GM19099 (cell line): ENCODE measurements around the gene PAX2.

Experiments used
- POLR2A ChIP-seq: IDR thresholded peaks from 3 replicates; pipeline ENCODE4 v1.6.1; 2011; ENCODE audit warnings: low read depth; ENCODE audit not compliant: insufficient read length; ENCODE audit errors: extremely low read depth

The PAX2 gene

DNA sequence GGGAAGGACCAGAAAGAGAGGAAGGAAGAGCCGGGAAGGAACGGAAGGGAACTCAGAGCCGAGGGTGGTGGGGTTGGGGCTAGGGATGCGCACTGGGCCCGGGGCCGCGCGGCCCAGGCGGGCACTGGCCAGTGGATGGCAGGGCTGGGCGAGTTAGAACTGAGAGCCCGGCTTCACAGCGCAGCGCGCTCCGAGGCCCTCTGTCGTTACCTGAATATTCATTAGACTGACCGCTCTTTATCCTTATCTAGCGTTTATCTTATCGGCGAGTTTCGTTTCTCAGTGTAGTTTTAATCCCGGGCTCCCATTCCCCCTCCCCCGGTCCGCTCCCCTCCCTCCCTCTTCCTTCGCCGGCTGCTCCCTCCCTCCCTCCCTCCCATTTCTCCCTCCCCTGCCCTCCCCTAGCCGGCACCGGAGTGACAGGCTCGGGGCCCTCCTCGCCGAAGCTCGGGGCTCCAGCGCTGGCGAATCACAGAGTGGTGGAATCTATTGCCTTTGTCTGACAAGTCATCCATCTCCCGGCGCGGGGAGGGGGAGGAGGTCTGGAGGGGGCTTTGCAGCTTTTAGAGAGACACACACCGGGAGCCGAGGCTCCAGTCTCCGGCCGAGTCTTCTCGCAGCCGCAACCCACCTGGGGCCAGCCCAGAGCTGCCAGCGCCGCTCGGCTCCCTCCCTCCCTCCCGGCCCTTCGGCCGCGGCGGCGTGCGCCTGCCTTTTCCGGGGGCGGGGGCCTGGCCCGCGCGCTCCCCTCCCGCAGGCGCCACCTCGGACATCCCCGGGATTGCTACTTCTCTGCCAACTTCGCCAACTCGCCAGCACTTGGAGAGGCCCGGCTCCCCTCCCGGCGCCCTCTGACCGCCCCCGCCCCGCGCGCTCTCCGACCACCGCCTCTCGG lies at the start of gene PAX2:
TSS of gene PAX2 (plus strand) at position 596 of the 895 bp plus-strand sequence. CDS start 679 bp downstream, outside the sequence.
- no peak for TF ChIP-seq POLR2A

DNA sequence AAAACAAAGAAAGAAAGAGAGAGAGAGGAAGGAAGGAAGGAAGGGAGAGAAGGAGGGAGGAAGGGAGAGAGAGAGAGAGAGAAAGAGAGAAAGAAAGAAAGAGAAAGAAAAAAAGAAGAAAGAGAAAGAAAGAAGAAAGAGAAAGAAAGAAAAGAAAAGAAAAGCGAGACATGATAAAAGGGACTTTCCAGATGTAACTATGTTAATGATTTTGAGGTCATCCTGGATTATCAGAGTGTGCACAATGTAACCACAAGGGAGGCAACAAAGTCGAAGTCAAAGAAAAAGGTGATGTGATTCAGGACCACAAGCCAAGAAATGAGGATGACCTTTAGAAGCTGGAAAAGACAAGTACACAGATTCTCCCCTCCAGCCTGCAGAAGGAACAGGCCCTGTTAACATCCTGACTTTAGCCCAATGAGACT lies 48.9 kb upstream of the PAX2 start:
- no peak for TF ChIP-seq POLR2A

DNA sequence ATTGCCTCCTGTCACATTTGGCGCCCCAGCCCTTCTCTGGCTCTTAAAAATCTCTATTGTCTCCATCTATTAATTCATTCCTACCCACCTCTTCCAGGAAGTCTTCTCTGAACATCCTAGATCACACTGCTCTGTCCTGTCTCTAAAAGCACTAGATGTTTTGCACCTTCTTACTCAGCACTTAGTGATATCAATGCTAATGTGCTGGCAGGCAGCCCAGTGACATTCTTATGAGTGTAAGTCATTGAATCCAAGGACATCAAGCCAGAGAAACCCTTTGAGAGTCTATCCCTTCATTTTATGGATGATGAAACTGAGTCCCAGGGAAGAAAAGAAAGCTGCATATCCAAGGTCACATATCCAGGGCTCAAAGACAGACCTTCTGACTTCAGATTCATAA lies 48.3 kb upstream of the PAX2 start:
- no peak for TF ChIP-seq POLR2A

DNA sequence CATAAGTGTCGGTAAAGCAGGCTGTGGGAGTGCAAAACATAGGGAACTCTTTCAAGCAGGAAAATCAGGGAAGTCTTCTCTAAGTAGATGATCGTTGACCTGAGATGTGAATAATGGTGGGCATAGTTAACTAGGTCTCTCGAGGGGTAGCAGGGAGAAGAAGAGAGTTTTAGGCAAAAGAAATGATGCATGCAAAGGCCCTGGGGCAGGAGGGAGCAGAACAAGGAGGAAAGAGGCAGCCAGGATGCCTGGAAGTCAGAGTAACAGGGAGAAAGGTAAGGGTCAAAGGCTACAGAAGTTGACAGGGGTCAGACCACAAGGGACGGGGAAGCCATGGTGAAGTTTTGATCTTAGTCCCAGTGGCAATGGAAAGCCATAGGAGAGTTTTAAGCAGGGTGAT lies 47.8 kb upstream of the PAX2 start:
- no peak for TF ChIP-seq POLR2A

DNA sequence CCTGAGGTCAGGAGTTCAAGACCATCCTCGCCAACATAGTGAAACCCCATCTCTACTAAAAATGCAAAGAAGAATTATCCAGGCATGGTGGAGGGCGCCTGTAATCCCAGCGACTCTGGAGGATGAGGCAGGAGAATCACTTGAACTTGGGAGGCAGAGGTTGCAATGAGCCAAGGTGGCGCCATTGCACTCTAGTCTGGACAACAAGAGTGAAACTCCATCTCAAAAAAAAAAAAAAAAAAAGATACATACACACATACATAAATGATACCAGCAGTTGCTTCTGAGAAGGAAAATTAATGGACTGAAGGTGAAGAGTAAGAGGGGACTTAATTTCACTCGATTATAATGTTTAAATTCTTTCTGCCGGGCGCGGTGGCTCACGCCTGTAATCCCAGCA lies 40.2 kb upstream of the PAX2 start:
- TF ChIP-seq POLR2A = no peak

DNA sequence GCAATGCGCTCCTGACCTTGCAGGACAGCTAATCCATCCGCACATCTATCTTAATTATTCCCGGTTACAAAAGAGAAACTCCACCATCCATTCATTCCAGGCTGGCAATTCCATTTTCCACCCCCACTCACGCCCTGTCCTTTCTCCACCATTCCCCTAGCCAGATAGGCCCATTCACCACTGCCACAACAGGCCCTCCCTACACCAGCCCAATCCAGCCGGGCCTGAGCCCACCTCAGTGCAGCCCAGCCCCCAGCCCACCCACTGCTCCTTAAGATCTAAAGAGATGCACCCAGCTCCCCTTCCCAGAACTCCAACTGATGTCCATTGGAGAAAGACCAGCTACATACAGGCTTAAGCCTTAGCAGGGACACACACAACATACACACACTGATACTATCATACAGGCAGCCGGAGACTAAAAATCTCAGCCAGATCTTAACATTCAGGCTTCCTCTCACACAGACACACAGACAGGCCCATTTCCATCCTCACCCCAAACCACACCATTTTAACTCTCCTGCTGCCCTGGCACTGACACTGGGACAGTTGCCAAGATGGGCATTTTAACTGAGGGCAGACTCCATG lies 38.0 kb upstream of the PAX2 start:
- TF ChIP-seq POLR2A = no peak

DNA sequence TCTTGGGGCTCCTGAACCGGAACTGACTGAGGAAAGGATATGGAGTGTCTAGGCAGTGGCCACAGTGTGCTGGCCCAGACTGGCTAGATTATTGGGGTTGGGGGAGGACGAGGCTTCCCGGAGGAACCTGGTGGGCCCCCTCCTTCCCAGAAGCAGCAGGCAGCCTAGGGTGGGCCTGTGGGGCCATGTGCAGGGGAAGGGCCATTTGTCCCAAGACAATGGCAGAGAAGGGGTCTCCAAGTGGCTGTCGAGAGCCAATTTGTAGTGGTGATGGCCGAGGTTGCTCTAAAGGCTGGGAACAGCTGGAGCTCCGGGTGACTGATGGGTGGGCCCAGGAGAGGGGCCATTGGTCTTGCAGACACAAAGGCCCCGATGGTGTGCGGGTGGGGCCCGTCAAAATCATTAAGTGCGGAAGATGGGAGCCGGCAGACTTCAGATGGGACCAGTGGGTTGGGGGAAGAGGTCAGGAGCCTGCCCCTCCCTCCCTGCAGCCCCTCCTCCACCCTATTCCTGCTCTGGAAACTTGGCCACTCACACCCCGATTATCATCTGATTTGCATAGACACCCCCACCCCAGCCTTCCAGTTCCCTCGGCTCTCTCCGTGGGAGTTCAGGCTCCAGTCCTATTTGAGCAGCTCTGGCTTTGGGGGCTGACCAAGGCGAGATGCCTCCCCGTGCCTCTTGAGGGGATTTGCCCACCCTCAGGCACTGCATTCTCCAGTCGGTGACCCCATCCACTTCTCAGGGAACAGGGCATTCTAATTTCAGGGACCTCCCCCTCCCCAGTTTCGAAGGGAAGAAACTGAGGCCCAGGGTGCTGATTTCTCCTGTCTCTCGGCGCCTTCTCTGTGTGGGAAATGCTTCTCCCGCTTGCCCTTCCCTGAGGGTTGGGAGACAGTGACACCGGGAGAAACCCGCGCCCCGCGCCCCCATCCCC lies 36.0 kb upstream of the PAX2 start:
- TF ChIP-seq POLR2A = no peak

DNA sequence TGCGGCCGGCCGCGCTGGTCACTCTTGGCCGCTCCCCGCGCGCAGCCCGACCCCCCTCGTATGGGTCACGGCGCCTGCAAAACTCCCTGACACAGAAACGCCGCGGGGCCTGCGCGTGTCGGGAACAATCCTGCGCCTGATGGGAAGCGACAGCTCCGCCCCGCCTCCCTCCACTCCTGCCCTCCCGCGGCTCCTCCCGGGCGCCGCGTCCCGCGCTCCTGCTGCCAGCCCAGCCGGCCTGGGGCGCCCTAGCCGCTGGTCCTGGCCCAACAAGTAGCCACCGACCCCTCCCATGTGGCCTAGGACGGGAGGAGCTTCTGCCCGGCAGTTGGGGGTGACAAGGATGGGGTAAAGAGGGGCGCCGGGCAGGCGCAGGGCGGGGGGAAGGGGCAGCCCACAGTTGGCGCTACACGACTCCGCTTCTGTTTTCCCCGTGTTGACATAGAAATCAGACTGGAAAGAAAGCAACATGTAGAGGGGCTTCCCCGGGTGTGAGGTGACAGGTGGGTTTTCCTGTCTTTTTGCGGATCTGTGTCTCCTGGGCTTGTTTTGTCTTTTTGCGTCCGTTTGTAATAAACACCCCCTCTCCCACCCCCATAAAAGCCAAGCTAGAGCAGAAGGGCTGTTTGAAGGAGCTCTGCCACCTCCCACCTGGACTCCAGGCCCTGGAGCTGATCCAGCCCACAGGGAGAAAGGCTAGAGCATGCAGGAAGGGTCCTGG lies 35.1 kb upstream of the PAX2 start:
- no peak for TF ChIP-seq POLR2A

DNA sequence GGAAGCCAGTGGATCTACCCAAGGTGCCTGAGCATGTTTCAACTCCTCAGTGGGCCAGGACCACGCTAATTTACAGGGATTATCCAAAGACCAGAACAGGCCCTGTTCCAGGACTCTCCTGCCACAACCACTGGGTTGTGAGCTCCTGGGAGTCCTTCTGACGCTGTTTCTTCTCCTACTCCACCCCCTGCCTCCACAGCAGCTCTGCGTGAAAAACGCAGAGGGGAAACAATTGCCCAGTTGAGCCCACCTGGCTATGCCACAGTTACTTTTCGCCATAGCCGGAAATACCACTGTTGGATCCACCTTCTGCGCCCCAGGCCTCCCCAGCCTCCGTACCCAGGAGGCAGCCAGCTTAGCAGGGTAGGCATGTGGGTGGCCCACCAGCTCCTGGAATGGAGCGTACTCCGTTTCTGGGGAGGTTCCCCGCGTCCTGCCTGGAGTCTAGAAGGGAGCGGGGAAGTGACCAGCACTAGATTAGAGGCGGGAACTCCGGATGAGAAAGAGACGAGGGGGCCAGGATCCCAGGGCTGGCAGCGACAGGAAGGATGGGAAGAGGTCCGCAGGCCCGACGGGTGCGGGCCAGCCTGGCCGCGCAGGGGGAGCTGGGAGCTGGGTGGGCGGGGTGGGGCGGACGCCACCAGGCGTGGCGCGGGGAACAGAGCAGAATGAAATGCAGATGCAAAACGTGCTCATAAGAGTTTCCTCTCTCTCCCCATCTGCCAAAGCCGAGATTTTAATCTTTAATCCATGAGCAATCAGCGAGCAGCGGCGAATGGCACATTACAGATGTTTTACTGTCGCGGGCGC lies 32.1 kb upstream of the PAX2 start:
- no peak for TF ChIP-seq POLR2A

DNA sequence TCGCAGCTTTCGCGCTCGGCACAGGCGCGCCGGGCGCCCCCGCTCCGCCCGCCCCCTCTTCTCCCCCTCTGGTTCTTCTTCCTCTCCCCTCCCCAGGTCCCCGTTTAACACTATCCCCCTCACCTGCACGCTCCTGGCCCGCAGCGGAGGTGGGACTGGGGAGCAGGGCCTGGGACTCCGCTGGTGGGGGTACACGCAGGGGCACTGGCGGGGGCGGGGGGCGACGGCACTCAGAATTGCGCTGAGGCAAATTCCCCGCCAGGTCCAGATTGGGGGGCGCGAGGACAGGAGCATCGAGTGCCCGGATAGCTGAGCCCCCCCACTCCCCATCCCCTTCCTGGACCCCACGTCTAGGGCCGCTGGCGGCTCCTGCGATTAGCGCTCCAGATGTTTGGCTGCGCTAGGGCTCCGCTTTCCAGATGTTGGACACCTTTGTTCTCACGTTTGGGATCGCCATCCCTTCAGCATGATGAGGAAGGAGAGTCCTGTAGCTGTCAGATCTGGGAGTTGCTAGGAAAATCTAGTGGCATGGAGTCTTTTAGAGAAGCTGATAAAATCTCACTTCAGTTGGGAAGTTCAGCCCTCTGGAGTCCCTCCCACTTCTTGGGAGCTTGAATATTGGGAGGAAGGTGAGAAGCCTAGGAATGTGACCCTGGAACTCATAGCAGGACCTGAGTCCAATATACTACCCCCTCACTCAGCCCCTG lies 31.4 kb upstream of the PAX2 start:
- no peak for TF ChIP-seq POLR2A

DNA sequence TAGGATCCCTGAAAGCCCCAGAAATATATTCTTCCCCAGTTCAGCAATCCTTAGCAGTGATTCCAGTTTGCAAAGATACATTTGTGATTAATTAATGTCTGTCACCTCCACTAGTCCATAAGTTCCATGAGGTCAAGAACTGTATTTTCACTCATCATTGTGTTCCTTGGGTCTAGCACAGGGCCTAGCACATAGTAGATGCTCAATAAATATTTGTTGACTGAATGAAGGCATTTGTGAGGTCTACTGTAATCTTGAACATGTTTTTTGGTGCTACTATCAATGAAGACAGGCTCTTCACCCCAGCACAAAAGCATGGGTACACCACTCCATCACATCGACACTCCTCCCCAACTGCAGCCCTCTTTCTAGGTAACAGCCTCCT lies 30.8 kb upstream of the PAX2 start:
- no peak for TF ChIP-seq POLR2A

DNA sequence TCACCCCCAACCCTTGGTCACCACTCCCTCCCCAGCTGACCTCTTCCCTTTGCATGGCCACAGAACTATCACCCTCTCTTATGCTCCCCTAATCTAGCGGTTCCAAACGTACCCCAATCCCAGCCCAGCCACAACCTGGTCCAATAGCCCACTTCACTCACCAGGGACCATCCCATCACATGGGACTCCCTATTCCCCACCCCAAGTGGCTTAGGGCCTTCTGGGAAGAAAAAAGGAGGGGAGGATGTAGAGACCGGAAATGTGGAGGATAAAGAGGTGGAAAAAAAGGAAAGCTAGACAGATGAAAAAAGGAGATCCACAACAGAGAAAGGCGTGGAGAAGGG lies 30.3 kb upstream of the PAX2 start:
- no peak for TF ChIP-seq POLR2A
